HG03108 (cell line): ENCODE results near the gene ZNF668.

ENCODE experiments used
- ATAC-seq: cut with Tn5 transposase; IDR thresholded peaks from one replicate; pipeline ENCODE4 v1.9.1; 2021; ENCODE audit warnings: moderate library complexity; ENCODE audit not compliant: unreplicated experiment

The ZNF668 gene

DNA sequence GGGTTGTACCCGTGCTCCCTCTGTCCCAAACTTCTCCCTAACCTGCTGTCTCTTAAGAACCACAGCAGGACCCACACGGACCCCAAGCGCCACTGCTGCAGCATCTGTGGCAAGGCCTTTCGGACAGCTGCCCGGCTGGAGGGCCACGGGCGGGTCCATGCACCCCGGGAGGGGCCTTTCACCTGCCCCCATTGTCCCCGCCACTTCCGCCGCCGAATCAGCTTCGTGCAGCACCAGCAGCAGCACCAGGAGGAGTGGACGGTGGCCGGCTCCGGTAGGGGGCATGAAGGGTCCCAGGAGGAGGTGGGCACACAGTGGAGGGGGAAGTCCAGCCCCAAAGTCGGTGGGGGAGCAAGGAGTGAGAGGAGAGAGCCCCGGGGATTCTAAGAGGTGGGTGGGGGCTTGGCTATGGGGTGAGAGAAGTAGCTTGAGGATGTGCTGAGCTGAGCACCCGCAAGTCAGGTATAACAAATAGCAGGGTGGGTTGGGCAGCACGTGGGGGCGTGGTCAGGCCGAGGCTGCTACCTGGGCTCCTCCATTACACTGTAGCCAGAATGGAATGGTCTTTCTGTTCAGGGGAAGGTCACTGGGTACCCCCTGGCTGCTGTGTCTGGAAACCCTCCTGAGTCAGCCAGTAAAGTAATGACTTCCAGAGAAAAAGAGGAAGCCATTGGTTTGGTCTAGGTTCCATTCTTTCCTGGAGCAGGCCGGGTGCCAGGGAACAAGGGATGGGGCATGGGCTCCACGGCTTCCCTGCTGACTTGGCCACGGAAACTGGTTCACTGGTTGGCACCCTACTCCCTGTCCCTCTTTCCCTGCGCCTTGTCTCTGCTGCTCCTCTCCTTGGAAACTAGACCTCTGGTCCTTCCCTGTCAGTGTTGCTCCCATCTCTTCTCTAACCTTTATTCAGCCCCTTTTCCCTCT is 7.7 kb upstream of the ZNF668 start:
- ATAC-seq = no peak

DNA sequence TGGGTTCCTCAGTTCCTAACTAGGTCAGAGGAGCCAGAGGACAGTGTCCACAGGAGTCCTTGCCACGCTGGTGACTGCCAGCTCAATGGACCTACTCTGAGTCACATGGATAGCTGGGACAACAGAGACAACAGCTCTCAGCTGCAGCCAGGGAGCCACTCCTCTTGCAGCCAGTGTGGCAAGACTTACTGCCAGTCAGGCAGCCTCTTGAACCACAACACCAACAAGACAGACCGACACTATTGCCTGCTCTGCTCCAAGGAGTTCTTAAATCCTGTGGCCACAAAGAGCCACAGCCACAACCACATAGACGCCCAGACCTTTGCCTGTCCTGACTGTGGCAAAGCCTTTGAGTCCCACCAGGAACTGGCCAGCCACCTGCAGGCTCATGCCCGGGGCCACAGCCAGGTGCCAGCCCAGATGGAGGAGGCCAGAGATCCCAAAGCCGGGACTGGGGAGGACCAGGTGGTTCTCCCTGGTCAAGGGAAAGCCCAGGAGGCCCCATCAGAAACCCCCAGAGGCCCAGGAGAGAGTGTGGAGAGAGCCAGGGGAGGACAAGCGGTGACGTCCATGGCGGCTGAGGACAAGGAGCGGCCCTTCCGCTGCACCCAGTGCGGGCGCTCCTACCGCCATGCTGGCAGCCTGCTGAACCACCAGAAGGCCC is 6.8 kb upstream of the ZNF668 start:
- ATAC-seq = no peak

DNA sequence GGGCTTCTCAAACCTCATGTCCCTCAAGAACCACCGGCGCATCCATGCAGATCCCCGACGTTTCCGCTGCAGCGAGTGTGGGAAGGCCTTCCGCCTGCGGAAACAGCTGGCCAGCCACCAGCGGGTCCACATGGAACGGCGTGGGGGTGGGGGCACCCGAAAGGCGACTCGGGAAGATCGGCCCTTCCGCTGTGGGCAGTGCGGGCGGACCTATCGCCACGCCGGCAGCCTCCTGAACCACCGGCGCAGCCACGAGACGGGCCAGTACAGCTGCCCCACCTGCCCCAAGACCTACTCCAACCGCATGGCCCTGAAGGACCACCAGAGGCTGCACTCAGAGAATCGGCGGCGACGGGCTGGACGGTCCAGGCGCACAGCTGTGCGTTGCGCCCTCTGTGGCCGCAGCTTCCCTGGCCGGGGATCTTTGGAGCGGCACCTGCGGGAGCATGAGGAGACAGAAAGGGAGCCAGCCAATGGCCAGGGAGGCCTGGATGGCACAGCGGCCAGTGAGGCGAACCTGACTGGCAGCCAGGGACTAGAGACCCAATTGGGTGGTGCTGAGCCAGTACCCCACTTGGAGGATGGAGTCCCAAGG is 6.1 kb upstream of the ZNF668 start:
- ATAC-seq = no peak

GRCh38 chr16:31079342-31079944 is 5.4 kb upstream of the ZNF668 start:
- ATAC-seq = no peak

DNA sequence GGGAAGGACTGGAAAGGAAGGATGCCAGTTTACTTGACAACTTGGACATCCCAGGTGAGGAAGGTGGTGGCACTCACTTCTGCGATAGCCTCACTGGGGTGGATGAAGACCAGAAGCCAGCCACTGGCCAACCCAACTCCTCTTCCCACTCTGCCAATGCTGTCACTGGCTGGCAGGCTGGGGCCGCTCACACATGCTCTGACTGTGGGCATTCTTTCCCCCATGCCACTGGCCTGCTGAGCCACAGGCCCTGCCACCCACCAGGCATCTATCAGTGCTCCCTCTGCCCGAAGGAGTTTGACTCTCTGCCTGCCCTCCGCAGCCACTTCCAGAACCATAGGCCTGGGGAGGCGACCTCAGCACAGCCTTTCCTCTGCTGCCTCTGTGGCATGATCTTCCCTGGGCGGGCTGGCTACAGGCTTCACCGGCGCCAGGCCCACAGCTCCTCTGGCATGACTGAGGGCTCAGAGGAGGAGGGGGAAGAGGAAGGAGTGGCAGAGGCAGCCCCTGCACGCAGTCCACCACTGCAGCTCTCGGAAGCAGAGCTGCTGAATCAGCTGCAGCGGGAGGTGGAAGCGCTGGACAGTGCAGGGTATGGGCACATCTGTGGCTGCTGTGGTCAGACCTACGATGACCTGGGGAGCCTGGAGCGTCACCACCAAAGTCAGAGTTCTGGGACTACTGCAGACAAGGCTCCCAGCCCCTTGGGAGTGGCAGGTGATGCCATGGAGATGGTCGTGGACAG is 4.7 kb upstream of the ZNF668 start:
- ATAC-seq = no peak

GRCh38 chr16:31077592-31078396 is 3.8 kb upstream of the ZNF668 start:
- no peak for ATAC-seq

GRCh38 chr16:31077024-31077423 is 3.0 kb upstream of the ZNF668 start:
- no peak for ATAC-seq

- ATAC-seq = no peak
Observed at GRCh38 chr16:31076319-31076718, 2.3 kb upstream of the ZNF668 start.

DNA sequence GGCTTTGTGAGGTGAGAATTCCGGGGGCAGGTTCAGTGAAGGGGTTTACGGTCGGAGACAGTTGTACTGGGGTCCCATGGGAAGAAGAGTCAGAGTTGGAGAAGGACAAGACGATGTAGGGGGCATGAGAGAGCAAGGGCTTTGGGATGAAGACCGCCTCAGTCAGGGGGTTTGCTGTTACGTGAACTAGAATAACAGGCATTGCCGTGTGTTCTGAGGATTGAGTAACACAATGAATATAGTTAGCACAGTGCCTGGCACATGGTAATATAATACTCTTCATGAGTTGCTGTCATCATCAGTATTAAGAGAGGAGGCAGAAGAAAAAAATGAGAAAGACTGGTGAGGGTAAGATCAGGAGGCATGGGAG is 759 bp upstream of the ZNF668 start:
- no peak for ATAC-seq

- ATAC-seq = peak; percentile 43
Observed at GRCh38 chr16:31073142-31073969, 684 bp downstream of the ZNF668 start.

DNA sequence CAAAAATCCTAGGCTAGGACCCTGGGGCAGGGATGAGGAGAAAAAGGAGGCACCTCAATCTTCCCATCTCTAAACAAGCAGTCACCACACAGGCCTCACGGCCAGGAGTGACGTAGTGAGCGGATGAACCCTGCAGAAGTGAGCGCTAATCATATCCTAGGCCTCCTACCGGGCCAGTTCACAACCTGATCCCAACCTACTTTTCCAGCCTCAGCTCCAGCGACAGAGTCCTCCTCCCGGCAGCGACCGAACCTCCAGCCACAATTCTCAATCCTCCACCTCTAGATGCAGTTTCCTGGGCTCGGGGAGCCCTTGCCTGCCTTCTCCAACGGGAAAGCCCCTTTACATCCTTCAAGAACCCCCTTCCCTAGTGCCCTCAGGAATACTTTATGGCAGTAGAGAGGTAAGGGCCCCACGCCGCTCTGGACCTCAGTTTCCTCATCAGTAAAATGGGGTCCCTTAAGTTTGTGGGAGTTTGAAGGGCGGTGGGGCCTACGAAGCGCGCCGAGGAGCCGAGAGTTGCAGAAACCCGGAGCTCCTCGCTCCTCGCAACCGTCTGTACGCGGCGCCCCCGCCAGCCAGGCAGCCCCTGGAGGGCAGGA is 1.4 kb downstream of the ZNF668 start:
- no peak for ATAC-seq

GRCh38 chr16:31071861-31072260 is 2.2 kb downstream of the ZNF668 start:
- ATAC-seq = no peak

GRCh38 chr16:31067342-31067741 is 6.7 kb downstream of the ZNF668 start:
- no peak for ATAC-seq

DNA sequence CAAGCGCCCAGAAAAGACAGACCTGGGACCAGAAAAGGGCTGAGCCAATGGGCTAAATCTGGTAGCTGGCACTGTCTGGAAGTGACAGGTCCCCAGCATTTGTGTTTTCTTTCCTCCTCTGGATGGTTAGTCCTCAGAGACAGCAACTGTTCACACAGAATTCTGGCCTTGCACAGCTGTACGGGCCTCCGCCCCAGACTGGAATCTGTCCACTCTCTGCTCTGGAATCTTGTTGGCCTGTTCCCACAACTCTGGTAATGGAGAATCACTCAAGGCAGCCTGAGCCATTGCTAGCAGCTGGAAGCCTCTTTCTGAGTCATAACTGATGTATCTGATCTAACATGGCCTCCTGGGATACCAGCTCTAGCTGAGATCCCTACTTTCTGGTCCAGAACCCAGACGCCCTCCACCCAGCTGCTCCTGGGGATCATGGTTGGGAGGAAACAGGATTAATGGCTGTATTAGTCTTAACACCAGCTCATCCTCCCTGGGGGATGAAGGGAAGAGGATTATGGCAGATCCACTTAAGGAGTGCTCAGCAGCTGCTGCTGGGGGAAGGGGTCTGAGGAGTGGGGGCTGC is 9.1 kb downstream of the ZNF668 start:
- no peak for ATAC-seq

DNA sequence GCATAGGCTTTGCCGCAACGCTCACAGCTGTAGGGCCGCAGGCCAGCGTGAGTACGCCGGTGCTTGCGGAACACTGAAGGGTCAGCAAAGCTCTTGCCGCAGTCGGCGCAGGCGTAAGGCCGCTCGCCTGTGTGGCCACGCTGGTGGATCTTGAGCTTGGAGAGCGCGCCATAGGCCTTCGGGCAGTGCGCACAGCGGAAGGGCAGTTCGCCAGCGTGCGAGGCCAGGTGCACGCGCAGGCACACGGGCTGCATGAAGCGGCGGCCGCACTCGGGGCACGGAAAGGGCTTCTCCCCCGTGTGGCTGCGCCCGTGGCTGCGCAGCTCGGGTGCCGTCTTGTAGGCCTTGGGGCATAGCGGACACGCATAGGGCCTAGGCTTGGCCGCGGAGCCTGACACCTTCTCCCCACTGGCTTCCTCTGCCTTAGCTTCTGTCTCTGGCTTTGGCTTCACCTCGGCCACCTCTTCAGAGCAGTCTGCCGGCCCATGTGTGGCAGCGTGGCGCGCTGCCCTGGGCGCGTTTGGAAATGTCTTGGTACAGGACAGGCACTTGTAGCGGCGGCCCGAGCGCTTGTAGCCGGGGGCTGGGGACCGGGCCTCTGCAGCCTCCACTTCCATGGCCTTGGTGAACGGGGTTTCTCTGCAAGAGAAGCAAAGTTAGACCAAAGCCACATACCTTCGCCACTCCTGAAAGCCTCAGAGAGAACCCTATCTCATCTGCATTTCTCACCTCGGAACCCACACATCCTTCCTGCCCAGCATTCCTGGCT is 10.0 kb downstream of the ZNF668 start:
- ATAC-seq = no peak

DNA sequence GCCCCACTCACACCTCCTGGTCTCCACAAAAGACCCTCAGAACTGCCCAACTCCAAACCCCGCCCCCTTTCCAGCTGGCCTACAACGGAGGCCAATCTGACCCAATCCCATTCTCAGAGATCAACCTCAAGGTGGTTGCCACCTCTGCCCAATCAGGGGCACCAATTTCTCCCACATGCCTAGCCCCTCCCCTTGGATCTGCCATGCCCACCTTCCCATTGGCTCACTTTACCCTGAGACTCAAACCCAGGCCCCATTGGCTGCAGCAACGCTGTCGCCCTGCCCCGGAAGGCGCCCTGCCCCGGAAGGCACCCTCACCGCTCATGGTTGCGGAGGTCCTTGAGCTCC is 10.6 kb downstream of the ZNF668 start:
- no peak for ATAC-seq

DNA sequence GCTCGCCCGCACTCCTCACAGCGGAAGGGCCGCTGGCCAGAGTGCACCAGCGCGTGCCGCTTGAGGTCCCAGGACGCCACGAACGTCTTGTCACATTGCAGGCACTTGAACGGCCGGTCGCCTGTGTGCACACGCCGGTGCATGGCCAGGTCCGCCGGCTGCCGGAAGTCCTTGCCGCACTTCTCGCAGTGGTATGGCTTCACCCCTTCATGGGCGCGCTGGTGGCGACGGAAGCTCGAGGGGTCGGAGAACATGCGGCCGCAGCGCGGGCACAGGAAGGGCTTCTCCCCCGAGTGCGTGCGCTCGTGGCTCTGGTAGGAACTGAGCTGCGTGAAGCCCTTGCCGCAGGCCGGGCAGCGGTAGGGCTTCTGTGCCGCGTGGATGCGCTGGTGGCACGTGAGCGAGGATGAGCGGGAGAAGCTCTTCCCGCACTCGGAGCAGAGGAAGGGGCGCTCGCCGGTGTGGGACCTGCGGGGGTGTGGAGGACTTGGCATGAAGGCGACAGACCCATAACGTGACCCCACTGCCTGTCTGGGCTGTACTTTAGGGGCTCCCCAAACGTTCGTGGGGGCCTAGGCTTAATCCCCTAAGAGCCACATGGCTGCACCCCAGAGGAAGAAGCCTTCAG is 12.1 kb downstream of the ZNF668 start:
- ATAC-seq = no peak
